Astrocyte of the spinal cord (primary cell): Measurements from ENCODE around the gene TMC3.
A peak's percentile ranks its signal among the peaks of the same experiment; 100 is the strongest.
"Not testable (repeated sequence)": the region's sequence is repeated elsewhere in the genome, so short reads cannot be mapped to it uniquely, and the experiment has no call there.

Experiments
- DNase-seq: peaks from one replicate; pipeline ENCODE4 v3.0.0; 2011; ENCODE audit warnings: low read depth, low spot score
- H3K4me3 ChIP-seq: 2 replicates; pipeline ENCODE4 v1.5.1; 2011; ENCODE audit warnings: low read depth, mild to moderate bottlenecking, low read length, moderate library complexity
- in situ Hi-C: cut with HindIII; loops from 2 replicates; pipeline ENCODE4 v1.10.0; 2017; ENCODE audit warnings: low sequenced_read_pairs
- TF ChIP-seq, protein P1 (sequence below): IDR thresholded peaks from 2 replicates; pipeline ENCODE4 v1.5.1; 2012; ENCODE audit warnings: low read depth, mild to moderate bottlenecking, low read length, inconsistent platforms

The TMC3 gene

GRCh38 chr15:81373775-81374395 lies at the start of gene TMC3:
Gene TMC3 (minus strand): TSS chr15:81374213. CDS start chr15:81374077, 136 bp downstream.
- peak; percentile 35 for DNase-seq
- H3K4me3 ChIP-seq: no peak within 1 kb of the TSS
- in situ Hi-C loops: no loop called here
- TF ChIP-seq, protein P1, sequence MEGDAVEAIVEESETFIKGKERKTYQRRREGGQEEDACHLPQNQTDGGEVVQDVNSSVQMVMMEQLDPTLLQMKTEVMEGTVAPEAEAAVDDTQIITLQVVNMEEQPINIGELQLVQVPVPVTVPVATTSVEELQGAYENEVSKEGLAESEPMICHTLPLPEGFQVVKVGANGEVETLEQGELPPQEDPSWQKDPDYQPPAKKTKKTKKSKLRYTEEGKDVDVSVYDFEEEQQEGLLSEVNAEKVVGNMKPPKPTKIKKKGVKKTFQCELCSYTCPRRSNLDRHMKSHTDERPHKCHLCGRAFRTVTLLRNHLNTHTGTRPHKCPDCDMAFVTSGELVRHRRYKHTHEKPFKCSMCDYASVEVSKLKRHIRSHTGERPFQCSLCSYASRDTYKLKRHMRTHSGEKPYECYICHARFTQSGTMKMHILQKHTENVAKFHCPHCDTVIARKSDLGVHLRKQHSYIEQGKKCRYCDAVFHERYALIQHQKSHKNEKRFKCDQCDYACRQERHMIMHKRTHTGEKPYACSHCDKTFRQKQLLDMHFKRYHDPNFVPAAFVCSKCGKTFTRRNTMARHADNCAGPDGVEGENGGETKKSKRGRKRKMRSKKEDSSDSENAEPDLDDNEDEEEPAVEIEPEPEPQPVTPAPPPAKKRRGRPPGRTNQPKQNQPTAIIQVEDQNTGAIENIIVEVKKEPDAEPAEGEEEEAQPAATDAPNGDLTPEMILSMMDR: no peak

- in situ Hi-C loops: no loop called here
- TF ChIP-seq, protein P1: no peak
- DNase-seq: no peak
- no peak overlapping the region for H3K4me3 ChIP-seq
Observed at GRCh38 chr15:81421461-81421860, 47.4 kb upstream of the TMC3 start.

- TF ChIP-seq, protein P1: no peak
- no peak overlapping the region for H3K4me3 ChIP-seq
- peak; percentile 86 for DNase-seq
- in situ Hi-C loops: no loop called here
Observed at GRCh38 chr15:81419332-81419943, 45.4 kb upstream of the TMC3 start.

GRCh38 chr15:81418891-81419290 lies 44.9 kb upstream of the TMC3 start:
- DNase-seq: no peak
- no peak overlapping the region for H3K4me3 ChIP-seq
- in situ Hi-C loops: no loop called here
- TF ChIP-seq, protein P1: no peak

DNA sequence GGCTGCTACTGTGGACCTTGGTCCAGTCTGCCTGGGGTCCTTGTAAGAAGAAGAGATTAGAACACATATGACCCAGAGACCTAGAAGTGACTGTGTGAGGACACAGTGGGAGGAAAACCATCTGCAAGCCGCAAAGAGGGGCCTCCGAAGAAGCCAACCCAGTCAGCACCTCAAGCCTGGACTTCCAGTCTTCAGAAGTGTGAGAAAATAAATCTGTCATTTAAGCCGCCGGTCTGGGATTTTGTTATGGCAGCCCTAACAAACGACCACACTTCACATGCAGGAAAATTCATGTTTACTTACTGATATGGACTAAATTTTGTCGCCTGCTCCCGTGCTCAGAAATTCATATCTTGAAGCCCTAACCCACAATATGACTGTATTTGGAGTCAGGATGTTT lies 44.4 kb upstream of the TMC3 start:
- H3K4me3 ChIP-seq: no peak overlapping the region
- TF ChIP-seq, protein P1: no peak
- in situ Hi-C loops: no loop called here
- DNase-seq: no peak

DNA sequence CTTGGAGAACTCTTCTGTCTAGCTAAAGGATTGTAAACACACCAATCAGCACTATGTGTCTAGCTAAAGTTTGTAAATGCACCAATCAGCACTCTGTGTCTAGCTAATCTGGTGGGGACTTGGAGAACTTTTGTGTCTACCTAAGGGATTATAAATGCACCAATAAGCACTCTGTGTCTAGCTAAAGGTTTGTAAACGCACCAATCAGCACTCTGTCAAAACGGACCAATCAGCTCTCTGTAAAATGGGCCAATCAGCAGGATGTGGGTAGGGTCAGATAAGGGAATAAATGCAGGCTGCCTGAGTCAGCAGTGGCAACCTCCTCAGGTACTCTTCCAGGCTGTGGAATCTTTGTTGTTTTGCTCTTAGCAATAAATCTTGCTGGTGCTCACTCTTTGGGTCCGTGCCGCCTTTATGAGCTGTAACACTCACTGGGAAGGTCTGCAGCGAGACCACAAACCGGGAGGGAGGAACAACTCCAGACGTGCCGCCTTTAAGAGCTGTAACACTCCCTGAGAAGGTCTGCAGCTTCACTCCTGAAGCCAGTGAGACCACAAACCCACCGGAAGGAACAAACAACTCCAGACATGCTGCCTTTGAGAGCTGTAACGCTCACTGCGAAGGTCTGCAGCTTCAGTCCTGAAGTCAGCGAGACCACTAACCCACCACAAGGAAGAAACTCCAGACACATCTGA lies 40.4 kb upstream of the TMC3 start:
- in situ Hi-C loops, H3K4me3 ChIP-seq: not testable (repeated sequence)
- peak; percentile 1 for DNase-seq

GRCh38 chr15:81413851-81414250 lies 39.8 kb upstream of the TMC3 start:
- H3K4me3 ChIP-seq: no peak overlapping the region
- in situ Hi-C loops: no loop called here
- no peak for DNase-seq
- TF ChIP-seq, protein P1: no peak
